Measurements from ENCODE around the gene GAREM1.
"Not testable (repeated sequence)": the region's sequence is repeated elsewhere in the genome, so short reads cannot be mapped to it uniquely, and the experiment has no call there.

Gene GAREM1

GRCh38 chr18:32470714-32471633 is at the start of gene GAREM1:
TSS of gene GAREM1 (minus strand) at chr18:32470882. CDS start at chr18:32470428, 454 bp downstream.
- DNase-seq = peak; percentile 88

DNA sequence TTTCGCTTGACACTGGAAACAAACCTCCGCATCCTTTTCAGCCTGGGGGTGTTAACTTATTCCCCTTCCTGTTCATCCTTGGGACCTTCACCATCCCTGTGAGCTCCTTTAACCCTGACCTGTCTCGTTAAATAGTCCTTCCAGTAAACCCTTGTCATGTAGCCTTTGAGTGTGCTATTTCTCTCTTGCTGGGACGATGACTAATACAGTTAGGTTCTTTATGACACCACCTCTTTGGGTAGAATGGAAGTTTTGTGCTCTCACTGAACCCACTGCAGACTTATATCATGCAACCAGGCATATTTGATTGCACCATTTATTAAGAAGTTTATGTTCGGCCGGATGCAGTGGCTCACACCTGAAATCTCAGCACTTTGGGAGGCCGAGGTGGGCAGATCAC is 40.5 kb upstream of the GAREM1 start:
- DNase-seq = no peak

DNA sequence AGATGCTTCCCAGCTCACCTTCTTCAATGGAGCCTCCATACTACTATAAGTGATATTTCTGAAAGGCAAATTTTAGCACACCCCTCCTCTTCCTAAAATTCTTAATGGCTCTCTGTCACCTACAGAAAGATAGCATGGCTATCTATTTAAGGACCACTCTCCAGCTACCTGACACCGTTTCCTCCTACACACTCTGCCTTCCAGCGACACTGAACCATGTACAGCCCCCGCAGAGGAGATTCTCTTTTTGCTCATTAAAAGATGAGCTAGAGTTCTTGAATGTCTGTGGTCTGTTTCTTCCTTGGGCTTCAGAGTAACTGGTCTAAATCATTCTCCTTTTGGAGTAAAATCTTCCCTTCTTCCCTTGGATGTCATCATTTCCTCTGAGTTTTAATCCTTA is 38.4 kb upstream of the GAREM1 start:
- no peak for DNase-seq

GRCh38 chr18:32507093-32507492 is 36.4 kb upstream of the GAREM1 start:
- DNase-seq = no peak

GRCh38 chr18:32502014-32502413 is 31.3 kb upstream of the GAREM1 start:
- DNase-seq = no peak

DNA sequence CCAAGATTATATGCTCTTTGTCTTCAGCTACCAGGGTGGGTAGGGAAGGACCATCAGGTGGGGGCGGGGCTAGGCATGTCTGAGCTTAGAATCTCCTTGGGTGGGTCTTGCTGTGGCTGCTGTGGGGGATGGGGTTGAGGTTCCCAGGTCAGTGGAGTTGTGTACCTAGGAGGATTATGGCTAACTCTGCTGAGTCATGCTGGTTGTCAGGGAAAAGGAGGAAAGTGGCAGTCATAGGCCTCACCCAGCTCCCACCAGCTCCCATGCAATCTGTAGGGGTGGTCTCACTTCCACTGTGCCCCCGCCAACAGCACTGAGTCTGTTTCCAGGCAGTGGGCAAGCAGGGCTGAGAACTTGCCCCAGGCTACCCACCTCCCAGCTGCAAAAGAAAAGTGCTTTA is 30.6 kb upstream of the GAREM1 start:
- DNase-seq = not testable (repeated sequence)

DNA sequence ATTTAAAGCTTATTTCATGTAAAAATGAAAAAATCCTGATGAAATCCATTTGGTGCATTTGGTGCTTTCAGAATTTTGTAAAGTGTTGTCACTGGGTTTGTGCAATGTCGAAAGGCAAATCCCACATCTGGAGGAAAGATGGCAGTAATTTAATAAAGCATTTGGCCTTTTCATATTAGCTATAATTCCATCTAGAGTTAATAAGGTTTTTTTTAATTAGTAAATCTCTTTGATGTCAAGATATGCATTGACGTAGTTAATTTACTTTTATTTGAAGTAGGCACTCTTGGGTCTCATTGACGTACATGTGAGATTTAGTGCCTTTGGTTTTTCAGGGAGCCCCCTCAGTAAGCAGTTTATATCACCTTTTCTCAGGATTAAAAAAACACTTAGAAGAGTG is 12.3 kb upstream of the GAREM1 start:
- no peak for DNase-seq

DNA sequence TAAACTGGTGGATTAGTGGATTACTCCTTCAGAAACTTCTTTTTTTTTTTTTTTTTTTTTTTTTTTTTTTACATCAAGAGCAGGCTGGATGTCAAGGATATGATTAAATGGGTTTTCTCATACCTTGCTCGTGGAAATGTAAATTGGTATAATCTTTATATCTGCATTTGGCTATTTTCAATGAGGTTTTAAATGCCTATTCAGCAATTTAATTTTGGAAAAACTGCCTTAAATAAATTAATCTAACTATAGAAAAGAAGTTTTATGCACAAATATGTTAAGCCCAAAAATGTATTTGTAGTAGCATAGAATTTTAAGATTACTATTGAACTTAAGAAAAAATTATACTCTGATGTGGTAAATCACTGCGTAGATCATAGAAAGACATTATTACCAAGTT is 11.4 kb upstream of the GAREM1 start:
- no peak for DNase-seq

- no peak for DNase-seq
Observed at GRCh38 chr18:32480581-32480980, 9.9 kb upstream of the GAREM1 start.

- DNase-seq = no peak
Observed at GRCh38 chr18:32478807-32479206, 8.1 kb upstream of the GAREM1 start.

GRCh38 chr18:32478317-32478716 is 7.6 kb upstream of the GAREM1 start:
- no peak for DNase-seq

- DNase-seq = no peak
Observed at GRCh38 chr18:32476106-32476505, 5.4 kb upstream of the GAREM1 start.

DNA sequence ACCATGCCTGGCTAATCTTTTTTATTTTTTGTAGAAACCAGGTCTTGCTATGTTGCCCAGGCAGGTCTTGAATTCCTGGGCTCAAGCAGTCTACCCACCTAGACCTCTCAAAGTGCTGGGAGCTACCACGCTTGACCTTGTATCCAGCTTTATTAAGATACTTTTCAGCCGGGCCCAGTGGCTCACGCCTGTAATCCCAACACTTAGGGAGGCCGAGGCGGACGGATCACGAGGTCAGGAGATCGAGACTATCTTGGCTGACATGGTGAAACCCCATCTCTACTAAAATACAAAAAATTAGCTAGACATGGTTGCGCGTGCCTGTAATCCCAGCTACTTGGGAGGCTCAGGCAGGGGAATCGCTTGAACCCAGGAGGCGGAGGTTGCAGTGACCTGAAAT is 4.4 kb upstream of the GAREM1 start:
- not testable (repeated sequence) for DNase-seq

DNA sequence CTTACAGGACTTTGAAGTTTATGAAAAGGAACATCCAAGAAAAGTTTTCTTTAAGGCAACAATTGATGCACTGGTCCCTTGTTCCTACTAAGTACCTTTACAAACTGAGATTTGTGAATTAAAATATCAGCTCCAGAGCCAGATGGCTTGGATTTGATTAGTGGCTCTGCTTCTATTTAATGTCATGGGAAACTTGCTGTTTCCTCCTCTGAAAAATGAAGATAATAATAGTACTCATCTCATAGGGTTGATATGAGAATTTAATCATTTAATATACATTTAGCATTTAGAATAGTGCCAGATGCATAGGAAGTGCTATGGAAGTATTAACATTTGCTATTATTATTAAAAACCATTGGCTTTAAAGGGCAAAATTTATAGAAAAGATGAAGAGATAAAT is 2.6 kb upstream of the GAREM1 start:
- DNase-seq = no peak

- DNase-seq = no peak
Observed at GRCh38 chr18:32472841-32473240, 2.2 kb upstream of the GAREM1 start.

DNA sequence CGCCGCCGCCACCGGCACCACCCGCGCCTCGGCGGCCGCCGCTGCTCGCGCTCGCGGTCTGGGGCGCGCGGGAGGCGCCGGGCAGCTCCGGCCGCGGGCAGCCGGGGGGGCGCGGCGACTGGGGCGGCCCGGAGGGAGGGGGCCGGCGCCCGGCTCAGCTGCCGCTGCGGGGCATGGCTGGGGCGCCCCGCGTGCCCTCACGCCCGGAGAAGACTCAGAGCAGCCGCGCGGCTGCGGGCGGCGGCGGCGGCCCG is 295 bp downstream of the GAREM1 start:
- no peak for DNase-seq

DNA sequence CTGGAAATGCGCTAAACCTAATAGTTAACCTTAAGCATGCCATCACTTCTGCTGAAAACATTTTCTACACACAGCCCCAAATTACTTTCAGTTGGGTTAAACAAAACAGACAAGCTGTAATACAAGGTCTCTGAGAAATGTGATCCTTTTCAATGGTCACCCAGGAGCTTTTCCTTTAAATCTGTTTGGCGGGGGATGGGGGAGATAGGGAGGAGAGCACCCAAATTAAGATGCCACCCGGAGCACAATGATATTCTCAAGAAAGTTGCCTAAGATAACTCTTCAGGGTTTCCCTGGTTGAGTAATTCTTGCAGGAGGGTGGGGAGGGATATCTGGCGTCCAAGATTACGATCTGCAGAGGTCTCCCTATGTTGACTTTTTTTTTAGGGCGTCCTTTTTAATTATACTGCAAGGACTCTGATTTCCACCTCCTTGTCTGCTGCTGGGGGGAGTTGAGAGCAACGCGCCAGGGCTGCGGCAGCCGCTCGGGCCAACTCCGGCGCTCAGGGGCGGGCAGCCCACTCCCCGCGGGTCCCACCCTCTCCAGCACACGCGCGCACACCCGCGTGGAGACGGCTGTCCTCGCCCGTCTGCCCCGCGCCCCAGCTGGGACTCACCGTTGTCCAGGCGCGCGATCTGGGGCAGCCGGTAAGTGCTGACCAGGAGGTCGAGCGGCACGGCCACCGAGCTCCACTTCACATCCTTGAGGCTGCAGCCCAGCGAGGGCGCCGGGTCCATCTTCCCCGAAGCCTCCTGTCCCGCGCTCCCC is 807 bp downstream of the GAREM1 start:
- no peak for DNase-seq

DNA sequence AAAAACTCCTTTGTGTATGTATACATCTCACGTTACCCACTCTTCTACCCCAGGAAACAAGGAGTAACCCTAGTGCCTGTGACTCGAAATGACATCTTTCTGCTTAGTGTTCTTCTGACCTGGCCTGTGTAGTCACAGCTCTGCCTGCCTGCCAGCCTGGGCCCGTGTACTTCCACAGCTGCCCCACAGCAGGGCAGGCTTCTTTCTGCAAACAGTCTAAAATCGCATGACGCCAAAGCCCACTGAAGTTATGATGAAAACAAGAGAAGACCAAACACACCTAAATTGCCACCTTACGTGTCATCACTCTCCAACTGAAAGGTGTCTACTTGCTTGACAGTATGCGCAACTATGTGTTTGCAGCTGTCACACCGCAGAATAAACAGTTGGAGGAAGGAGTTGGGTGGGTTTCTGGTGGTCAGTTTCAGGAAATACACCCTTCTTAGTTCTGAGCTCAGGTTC is 1.5 kb downstream of the GAREM1 start:
- DNase-seq = peak; percentile 19

DNA sequence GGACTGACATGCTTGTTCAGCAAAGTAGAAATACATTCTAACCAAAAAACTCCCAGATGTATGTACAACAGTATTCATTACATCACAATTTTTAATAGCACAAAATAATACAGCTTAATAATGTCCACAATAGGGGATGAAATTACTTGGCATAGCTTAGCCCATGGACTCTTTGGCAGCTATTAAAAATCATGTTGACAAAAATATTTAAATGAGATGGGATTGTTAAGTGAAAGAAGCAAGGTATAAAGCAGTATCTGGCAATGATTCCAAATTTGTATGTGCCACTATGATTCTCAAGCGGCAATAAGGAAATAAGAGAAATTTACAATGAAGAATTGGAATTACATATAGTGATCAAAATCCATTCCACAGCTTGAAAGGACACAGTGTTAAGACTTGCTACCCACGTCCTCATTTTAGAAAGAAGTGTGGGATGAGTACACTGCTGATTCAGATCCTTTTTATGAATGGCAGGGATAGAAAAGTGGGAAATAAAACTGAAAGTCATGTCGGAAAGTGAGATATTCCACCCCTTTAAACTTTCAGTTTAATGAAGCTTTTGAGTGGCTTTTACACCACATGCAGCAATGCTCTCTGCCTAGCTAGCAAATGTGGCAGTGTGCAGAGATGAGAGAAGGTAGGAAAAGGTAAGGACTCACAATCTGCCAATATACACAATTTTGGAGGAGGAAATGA is 2.4 kb downstream of the GAREM1 start:
- DNase-seq = no peak

- no peak for DNase-seq
Observed at GRCh38 chr18:32461709-32462272, 8.9 kb downstream of the GAREM1 start.

- no peak for DNase-seq
Observed at GRCh38 chr18:32460171-32460731, 10.4 kb downstream of the GAREM1 start.

DNA sequence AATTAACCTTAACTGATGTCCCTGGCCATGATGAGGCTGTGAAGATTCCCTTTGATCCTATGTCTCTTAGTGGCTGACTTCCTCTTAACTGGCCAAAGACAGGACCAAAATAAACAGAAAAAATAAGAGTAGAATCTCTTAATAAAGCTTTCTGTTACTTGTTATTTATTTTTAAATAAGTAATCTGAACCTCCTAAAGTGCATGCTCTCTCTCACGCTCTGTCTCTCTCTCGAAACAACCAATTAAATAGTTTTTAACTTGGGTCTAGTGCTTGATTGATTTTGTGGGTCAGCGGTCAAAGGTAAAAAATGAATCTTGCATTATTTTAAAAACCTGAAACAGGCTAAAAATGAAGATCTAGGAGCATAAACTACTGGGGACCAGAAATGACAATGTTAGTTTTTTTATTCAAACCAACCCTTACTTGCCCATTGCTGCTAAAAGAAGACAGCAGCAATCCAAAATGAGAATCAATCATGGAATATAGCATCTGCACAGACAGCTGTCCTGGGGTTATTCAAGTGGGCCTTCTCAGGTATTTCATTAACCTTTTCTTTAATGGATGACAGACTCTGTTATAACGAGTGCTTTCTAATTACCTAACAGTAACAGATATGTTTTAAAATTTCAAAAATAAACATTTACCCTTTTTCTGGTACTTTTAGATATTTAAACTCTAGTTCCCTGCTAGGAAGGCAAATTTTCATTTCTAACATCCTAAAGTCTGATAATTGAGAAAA is 11.2 kb downstream of the GAREM1 start:
- no peak for DNase-seq
